Effector memory CD4-positive, alpha-beta T cell (primary cell): ENCODE results near the gene CCDC192.

Experiments used
- DNase-seq, 3 donors: peaks; one replicate each; pipeline ENCODE4 v3.0.0-alpha.2; 2020
- H3K27ac ChIP-seq: 2 replicates; pipeline ENCODE4 v1.7.0; 2013; ENCODE audit warnings: mild to moderate bottlenecking, low read length, moderate library complexity; ENCODE audit not compliant: insufficient read depth, poor library complexity, severe bottlenecking
- H3K27me3 ChIP-seq: replicated peaks from 2 replicates; pipeline ENCODE4 v1.7.0; 2013; ENCODE audit warnings: mild to moderate bottlenecking, low read length; ENCODE audit not compliant: insufficient read depth, control insufficient read depth, poor library complexity, severe bottlenecking
- H3K36me3 ChIP-seq: 2 replicates; pipeline ENCODE4 v1.7.0; 2013; ENCODE audit warnings: mild to moderate bottlenecking, low read length, moderate library complexity; ENCODE audit not compliant: control insufficient read depth, insufficient read depth
- H3K4me1 ChIP-seq: 2 replicates; pipeline ENCODE4 v1.7.0; 2013; ENCODE audit warnings: low read length, mild to moderate bottlenecking; ENCODE audit not compliant: control insufficient read depth, insufficient read depth, poor library complexity, severe bottlenecking
- H3K4me3 ChIP-seq: 2 replicates; pipeline ENCODE4 v1.7.0; 2013; ENCODE audit warnings: low read length, low read depth, mild to moderate bottlenecking; ENCODE audit not compliant: insufficient read depth, poor library complexity, severe bottlenecking
- H3K9me3 ChIP-seq: 2 replicates; pipeline ENCODE4 v1.7.0; 2013; ENCODE audit warnings: mild to moderate bottlenecking, low read length, moderate library complexity; ENCODE audit not compliant: control insufficient read depth

Gene CCDC192

GRCh38 chr5:127978738-127979300 lies 275.6 kb downstream of the CCDC192 start:
- H3K4me1 ChIP-seq: no peaks in the 10 kb centered on the region
- DNase-seq: no peak
- no peaks in the 10 kb centered on the region for H3K9me3 ChIP-seq

GRCh38 chr5:127979475-127979874 lies 276.3 kb downstream of the CCDC192 start:
- Histone ChIP-seq H3K4me3 (no peak overlapping the region), H3K27ac (no peak overlapping the region), H3K9me3 (no peaks in the 10 kb centered on the region), H3K4me1 (no peaks in the 10 kb centered on the region), H3K36me3 (no peaks in the 10 kb centered on the region), H3K27me3 (no peaks in the 10 kb centered on the region)
- no peak for DNase-seq

More at GRCh38 chr5:127978738-127979300, 275.6 kb downstream of the CCDC192 start:
- no peaks in the 10 kb centered on the region for H3K27me3 ChIP-seq
- no peaks in the 10 kb centered on the region for H3K36me3 ChIP-seq
- H3K4me3 ChIP-seq: no peak overlapping the region
- H3K27ac ChIP-seq: no peak overlapping the region

GRCh38 chr5:127980843-127981242 lies 277.7 kb downstream of the CCDC192 start:
- H3K4me1 ChIP-seq: no peaks in the 10 kb centered on the region
- no peaks in the 10 kb centered on the region for H3K9me3 ChIP-seq
- no peaks in the 10 kb centered on the region for H3K27me3 ChIP-seq
- H3K36me3 ChIP-seq: no peaks in the 10 kb centered on the region
- H3K4me3 ChIP-seq: no peak overlapping the region
- H3K27ac ChIP-seq: no peak overlapping the region
- DNase-seq: no peak

- no peak for DNase-seq
- no peaks in the 10 kb centered on the region for H3K27me3 ChIP-seq
- no peak overlapping the region for H3K27ac ChIP-seq
- H3K9me3 ChIP-seq: no peaks in the 10 kb centered on the region
- H3K4me3 ChIP-seq: no peak overlapping the region
- H3K4me1 ChIP-seq: no peaks in the 10 kb centered on the region
- H3K36me3 ChIP-seq: no peaks in the 10 kb centered on the region
Measured at GRCh38 chr5:127981498-127981897, 278.3 kb downstream of the CCDC192 start.

GRCh38 chr5:127985811-127986325 lies 282.7 kb downstream of the CCDC192 start:
- H3K27me3 ChIP-seq: no peaks in the 10 kb centered on the region
- DNase-seq: no peak
- H3K4me3 ChIP-seq: no peak overlapping the region
- no peaks in the 10 kb centered on the region for H3K9me3 ChIP-seq
- no peaks in the 10 kb centered on the region for H3K4me1 ChIP-seq
- H3K36me3 ChIP-seq: no peaks in the 10 kb centered on the region
- H3K27ac ChIP-seq: no peak overlapping the region

GRCh38 chr5:127987354-127988145 lies 284.4 kb downstream of the CCDC192 start:
- Histone ChIP-seq H3K27ac (no peak overlapping the region), H3K9me3 (no peaks in the 10 kb centered on the region), H3K4me3 (no peak overlapping the region), H3K36me3 (no peaks in the 10 kb centered on the region), H3K27me3 (no peaks in the 10 kb centered on the region), H3K4me1 (no peaks in the 10 kb centered on the region)
- DNase-seq: no peak

- Histone ChIP-seq H3K9me3 (no peaks in the 10 kb centered on the region), H3K27ac (no peak overlapping the region), H3K4me1 (no peaks in the 10 kb centered on the region), H3K36me3 (no peaks in the 10 kb centered on the region), H3K27me3 (no peaks in the 10 kb centered on the region), H3K4me3 (no peak overlapping the region)
- no peak for DNase-seq
Measured at GRCh38 chr5:127988146-127988760, 285.1 kb downstream of the CCDC192 start.
